Hematopoietic multipotent progenitor cell (in vitro differentiated cells): Measurements from ENCODE around the gene CSNK1G1. TPM values are rescaled to one million over a fixed set of nuclear protein-coding genes. Genes with fewer than 3 reads are reported as not detected.

Source experiments
- DNase-seq, 3 donors: peaks; one replicate each; pipeline ENCODE4 v3.0.0-alpha.2; 2011 to 2015; ENCODE audit warnings: low read depth in 2 of 3, low spot score in 2 of 3
- total RNA-seq: library from RNA; depleted of rRNA; stranded (reverse); fragments of >200 nt; gene quantifications from one replicate; pipeline ENCODE4 v1.2.3, GENCODE V29; 2012

CSNK1G1 gene
- total RNA-seq, 1 donor: 14.0 TPM

- peak in 2 of 3 donors; percentile 39 to 72 for DNase-seq
These were observed 146.2 kb downstream of the CSNK1G1 start for GRCh38 chr15:64209680-64210334.

- no peak for DNase-seq
These were observed 150.8 kb downstream of the CSNK1G1 start for GRCh38 chr15:64205202-64205601.

DNA sequence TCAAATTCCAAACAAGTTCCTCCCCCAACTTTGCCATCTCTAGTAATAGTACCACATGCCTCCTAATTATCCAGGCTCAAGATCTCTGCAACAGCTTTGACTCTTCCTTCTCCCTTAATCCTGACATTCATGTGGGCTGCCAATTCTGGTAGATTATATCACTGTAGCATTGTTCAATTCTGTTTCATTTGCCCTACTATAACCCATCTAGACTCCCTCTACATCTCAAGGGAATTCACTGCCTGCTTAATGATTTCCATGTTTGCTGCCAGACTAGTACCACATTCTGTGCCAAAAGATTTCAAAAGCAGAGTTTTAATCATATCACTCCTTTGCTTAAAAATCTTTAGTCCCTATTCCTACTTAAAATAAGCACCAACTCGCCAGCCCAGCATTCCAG lies 158.5 kb downstream of the CSNK1G1 start:
- DNase-seq: no peak

DNA sequence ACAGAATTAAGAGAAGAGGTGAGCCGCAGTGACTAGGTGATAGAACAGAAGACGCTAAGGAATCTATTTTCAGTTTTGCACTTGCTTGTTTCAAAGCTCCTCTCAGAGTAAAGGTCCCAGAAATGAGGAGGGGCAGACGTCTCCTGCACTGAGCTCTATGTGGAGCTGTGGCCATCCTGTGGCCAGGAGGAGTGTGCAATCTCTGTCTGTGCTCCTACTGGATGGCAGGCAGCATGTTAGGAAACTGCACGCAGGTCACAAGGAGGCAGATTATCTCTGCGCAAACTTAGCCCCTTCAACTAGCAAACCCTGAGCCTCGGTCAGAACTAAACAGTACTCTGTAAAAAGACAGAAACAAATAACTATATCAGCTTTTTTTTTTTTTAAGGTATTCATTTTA lies 162.0 kb downstream of the CSNK1G1 start:
- no peak for DNase-seq

GRCh38 chr15:64191971-64192830 lies 163.8 kb downstream of the CSNK1G1 start:
- DNase-seq: no peak

DNA sequence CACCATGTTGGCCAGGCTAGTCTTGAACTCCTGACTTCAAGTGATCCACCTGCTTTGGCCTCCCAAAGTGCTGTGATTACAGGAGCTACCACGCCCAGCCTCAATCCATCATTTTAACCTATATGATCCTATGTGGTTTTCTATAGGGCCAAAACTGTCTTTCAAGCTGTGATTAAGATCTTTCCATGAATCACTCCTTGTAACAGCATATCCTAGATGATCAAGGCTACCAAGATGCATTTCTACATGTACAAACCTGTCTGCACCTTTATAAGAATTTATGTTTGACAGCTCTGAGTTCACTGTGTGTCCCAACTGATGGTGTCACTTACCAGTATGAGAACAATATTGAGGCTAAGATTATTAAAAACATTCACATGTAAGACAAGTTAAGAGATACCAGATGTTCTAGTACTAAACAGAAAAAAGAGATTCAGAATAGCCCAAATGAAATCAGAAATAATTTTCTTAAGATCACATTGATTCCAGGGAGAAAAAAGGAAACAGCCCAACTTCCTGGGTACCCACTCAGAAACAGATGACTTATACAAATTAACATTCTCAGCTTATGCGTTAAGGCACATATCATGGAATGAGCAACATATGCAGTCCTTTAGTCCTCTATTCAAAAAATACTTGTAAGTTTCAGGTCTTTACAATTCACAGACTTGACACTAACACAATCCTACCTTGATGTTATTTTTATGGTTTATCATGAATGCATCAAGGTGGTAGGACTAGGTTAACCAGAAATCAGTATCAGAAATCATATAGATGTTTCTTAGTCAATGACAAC lies 168.4 kb downstream of the CSNK1G1 start:
- DNase-seq: no peak

GRCh38 chr15:64185146-64185911 lies 170.6 kb downstream of the CSNK1G1 start:
- no peak for DNase-seq

DNA sequence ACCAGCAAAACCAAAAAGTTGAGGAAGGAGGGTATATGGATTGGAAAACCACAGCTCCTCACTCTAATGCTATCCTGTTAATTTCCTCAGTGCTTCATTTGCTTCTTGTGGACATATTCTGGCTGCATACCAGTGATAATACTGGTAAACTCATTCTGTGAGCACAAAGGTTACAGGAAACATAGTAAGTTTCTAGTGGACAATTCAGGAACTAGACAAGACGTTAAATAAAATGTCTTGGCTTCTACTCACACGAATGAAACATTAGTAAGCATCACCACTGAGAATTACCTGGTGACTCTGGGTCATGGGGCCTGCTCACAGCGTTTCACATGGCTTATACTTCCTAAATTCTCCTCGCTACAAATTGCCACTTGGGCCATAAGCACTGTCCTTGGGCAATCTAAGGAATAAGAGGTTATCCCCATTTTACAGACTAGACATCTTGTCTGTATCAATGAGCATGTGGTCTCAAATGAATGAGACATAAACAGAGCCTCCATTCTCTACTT lies 173.1 kb downstream of the CSNK1G1 start:
- DNase-seq: no peak

DNA sequence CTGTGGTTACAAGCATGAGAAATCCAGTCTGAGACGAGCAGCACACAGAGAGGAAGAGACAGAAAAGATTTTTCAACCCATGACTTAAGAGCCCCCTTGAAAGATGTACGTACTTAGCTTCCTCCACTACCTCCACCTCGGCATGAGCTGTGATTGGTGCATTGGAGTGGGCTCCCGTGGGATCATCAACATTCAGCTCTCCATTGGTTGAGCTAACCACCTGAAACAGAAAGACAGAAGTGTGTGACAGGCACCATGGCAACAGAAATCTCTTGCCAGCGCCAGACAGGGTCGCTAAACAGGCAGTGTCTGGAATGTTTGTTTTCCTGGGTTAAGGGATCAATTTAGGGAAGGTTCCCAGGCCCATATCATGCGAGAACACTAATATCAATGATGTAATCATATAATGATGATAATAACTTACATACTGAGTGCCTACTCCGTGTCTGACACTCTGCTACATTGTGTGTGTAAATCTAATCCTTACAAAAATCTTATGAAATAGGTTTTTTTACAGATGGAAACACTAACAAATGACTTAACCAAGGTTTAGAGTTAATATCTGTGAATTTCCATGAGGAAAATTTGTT lies 175.6 kb downstream of the CSNK1G1 start:
- DNase-seq: no peak

DNA sequence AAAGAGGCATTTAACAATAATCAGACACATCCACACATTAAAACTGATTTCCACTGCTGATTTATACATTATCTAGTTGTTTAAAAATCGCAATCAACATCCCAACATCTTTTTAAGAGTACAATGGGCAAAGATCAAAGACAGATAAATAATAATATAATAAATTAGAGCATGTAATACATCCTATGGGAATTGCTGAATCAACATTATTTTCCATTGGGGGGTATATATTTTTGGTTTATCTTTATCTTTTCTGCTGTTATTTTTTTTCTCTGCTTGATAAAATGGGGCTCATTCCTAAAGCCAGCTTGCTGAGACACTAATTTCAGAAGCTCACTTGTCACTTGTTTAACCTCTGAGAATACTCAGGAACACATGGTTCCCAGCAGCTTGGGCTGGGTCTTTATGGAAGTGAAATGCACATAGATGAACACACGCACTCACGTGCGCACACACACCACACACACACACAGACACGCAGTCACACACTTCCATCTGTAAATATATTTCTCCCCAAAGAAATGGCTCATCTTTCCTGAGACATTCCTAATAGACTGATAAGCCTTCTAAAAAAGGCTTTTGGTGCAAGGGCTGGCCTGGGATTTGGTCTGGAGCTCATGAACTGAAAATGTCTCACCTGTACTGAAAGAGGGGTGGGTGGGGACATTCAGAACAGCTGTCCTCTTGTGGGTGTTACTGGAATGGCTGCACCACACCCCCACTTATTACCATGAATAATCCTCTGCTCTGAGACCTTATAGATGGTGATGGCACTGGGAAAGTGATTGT lies 189.7 kb downstream of the CSNK1G1 start:
- no peak for DNase-seq

DNA sequence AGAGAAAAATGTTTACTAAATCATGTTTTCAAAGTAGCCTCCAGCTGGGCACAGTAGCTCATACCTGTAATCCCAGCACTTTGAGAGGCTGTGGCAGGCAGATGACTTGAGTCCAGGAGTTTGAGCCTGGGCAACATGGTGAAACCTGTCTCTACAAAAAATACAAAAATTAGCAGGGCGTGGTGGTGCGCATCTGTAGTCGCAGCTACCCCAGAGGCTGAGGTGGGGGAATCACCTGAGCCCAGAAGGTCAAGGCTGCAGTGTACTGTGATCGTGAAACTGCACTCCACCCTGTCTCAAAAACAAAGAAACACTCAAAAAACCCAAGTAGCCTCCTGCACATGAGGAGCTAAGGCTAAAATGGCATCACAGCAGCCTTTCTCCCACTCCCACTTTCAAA lies 191.5 kb downstream of the CSNK1G1 start:
- DNase-seq: no peak

- no peak for DNase-seq
These were observed 192.2 kb downstream of the CSNK1G1 start for GRCh38 chr15:64163659-64164362.

DNA sequence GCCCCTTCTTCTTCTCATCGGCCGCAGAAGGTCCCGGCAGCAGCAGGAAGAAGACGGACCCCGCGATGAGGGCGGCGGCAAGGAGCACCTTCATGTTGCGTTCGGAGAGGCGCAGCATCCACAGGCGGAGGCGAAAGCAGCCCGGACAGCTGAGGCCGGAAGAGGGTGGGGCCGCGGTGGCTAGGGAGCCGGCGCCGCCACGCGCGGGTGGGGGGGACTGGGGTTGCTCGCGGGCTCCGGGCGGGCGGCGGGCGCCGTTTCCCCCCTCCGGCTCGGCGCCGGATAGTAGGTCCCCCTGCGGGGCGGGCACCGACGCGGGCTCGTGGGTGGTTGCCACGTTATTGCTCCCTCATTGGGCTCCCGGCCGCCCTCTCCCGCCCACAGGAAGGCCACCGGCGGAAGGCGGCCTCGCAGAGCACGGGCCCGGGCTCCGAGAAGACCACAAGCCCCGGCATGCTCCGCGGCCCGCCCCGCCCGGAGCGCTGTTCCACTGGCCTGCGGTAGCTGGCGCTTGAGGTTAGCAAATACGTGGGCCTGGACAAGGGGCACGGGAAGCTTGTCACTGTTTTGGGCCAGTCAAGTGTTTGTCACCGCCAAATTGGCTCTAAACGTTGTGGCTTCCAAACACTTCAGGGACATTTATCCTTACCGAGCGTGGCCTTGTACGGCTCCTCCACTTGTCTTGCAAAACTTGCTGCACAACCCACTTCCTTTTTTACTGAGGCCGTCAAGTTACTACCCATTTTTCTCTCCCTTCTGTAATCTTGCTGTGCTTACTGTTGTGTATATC lies 192.9 kb downstream of the CSNK1G1 start, which contains the start of gene PPIB:
Gene PPIB (minus strand): TSS at position 154 of the 790 bp plus-strand sequence. CDS start 36 bp downstream, at position 118.
- peak; percentile 92 to 99 (median 97) for DNase-seq

- DNase-seq: no peak
These were observed 193.5 kb downstream of the CSNK1G1 start for GRCh38 chr15:64162478-64162868.

DNA sequence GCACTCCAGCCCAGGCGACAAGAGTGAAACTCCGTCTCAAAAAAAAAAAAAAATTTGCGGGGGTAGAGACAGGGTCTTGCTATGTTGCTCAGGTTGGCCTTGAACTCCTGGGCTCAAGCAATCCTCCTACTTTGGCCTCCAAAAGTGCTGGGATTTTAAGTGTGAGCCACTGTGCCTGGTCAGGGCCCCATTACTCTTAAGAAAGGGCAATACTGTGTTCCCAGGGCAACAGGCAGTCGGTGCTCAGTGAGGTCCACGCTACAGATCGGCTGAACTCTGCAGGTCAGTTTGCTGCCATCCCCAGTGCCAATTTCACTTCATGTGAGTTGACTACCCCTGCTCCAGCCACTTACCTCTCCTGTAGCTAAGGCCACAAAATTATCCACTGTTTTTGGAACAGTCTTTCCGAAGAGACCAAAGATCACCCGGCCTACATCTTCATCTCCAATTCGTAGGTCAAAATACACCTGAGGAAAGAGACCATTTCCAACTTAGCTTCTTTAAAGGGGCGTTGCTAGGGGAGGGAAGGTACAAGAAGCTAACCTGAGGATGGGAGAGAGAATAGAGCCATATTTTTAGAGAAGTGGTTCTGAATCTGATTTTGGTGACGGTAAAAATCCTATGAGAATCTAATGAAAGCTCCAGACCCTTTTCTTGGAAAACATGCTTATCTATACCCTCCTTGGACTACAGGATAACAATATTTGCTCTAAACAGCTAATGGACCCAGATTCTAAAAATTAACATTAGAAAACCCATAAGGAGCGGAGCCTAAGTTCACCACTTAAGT lies 194.1 kb downstream of the CSNK1G1 start:
- no peak for DNase-seq

GRCh38 chr15:64158363-64159134 lies 197.4 kb downstream of the CSNK1G1 start:
- DNase-seq: no peak
